HG03442 (cell line): ENCODE measurements around the gene LHX1.

Source experiments
- ATAC-seq: cut with Tn5 transposase; IDR thresholded peaks from one replicate; pipeline ENCODE4 v1.9.1; 2021; ENCODE audit warnings: mild to moderate bottlenecking, moderate library complexity; ENCODE audit not compliant: unreplicated experiment

The LHX1 gene

DNA sequence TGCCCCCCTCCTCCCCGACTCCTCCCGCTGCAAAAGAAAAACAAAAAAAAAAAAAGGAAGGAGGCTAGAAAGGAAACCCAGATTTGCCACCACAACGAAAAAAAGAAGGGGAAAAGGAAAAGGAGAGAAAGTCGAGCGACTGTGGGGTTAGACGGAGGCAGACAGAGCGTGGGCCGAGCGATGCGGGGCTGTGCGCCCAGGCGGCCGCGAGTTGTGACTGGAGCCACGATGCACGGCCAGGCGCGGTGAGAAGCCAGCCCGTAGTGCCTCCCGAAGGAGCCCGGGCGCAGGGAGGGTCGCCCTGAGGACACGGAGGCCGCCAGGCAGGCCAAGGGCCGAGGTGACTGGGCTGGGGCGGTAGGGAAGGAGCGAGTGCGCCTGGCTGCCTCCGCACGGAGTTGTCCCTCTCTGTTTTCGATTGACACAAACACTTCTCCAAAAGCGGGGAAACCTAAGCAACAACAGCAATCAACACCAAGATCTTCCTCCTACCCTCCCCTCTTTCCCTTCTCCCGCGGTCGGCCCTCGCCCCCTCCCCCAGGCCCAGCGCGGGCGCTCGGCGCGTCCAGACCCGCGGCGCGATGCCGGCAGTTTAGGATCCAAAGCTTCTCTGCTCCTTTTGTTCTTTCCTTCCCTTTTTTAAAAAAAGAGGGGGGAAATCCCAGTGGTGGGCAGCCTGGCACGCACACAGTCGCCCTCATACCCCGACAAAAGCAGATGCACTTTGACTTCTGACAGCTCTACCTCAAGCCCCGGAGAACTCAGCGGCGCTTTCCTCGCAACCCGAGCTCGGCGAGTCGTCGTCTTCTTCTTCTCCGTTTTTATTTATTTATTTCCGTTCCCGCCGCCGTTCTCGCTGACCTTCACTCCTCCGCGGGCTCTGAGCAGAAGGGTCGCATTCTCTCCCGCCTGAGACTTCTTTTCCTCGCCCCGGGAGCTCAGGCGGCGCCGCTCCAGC is at the start of gene LHX1:
Gene LHX1 (plus strand): TSS at position 475 of the 958 bp plus-strand sequence. CDS start 723 bp downstream, outside the sequence.
- no peak for ATAC-seq

DNA sequence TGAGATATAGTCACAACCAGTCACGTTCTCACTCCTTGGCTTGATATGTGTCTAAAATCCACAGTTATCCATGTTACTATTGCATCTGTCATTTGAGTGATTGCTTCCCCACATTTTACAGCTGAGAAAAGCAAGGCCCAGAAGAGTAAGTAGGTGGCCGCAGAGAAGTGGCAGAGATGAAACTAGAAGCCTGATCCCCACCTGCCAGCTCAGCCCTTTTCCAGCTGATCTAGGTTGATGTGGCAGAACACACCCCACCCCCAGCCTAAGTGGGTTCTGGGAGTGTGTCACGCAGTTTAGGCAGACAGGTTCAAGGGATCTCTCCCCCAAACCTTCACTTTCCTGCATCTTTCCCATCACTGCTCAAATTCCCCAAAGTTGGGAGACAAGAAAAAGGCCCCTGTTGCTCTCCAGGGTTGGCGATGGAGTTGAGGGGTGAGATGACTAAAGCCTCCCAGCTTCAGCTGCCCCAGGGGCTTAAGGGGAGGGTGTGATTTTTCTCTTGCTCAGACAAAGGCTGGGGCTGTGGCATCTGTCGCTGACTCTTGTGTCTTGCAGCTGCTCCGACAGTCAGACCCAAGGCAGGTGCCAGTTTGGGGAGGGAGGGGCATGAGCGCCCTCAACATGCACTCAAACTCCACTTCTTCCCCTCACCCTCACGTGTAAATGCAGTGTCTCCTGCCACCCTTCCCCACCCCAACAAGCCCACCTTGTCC is 48.9 kb upstream of the LHX1 start:
- ATAC-seq: no peak

DNA sequence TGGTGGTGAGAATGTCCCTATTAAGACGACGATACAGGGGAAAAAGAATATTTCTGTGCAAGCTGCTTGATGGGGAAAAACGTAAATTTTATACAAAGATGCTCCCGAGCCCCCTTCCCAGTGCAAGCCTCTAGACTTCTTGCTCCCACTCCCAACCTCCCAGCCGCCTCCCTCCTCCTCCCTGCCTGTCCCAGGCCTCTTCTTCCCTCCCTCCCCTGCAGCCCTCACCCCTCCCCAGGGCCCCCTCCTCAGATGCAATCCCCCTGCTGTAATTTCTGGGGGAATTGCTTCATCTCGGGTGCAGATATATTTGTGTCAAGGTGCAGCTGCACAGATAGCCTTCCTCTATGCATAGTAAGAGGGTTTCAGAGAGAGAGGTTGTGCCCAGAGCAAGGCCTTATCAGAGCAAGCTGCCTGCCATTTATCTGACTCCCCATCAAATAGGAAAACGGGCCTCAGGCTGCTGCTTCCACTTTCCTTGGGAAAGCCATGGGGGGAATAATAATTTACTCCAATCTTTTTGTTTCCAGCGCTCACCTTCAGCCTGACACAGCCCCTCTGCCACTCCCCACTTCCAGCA is 47.4 kb upstream of the LHX1 start:
- ATAC-seq: no peak

DNA sequence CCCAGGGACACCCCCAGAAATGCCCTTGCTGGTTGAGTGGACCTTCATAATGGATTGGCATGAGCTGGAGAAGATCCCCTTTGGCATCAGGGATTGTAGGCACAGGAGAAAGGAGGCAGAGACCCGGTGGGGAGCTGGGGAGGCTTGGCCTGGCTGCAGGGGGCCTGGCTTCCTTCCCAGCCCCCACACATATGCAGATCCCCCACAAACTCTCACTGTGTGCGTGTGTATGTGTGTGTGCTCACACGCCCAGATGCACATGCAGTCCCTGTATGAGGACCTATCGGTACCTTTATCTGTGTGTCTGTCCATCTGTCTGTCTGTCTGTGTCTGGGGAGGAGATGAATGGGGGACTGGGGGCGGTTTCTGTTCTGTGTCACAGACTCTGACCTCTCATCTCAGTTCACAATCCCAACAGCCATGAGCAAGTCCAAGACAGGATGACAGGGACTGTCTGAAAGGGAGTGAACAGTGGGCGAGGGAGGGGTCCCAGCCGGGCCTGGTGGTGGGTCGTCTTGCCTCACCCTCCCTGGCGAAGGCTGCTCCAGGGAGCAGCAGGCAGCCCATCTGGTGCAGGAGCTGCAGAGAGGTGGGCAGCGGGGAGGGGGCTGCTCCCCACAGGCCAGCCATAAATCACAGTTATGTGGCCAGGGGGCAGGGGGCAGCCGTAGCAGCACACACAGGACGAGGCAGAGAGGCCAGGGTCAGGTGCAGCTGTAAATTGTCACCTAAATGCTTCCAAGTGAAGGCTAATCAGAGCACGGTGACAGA is 46.7 kb upstream of the LHX1 start:
- ATAC-seq: no peak

DNA sequence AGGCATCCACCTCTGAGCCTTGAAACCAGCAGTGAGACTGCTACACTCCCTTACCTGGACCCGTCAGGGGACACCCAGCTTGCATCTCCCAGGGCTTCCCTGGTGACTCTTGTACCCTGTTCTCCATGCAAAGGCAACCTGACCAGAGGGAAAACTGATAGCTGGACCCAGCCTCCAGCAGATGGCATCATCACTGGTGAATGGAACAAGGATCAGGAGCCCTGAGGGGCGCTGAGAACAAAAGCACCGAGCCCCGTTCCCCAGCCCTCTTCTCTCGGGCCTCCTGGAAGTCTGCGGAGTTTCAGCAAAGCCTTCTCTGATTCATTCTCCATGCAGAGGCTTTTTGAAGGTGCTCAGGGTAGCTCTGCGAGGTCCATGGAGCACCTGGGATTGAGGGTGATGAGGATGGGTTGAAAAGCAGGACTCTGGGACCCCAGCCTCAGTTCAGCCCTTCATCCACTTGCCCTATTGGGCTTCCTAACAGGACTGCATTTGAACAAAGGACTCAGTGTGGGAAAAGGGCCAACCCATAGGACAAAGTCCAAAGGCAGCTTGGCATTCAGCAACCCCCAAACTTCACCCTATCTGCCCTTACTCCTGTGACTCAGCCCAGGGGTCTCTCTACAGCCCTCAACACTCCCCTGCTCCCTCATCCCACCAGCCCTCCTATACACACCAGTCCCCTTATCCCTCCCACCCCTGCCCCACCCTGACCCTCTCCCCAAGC is 45.0 kb upstream of the LHX1 start:
- no peak for ATAC-seq

DNA sequence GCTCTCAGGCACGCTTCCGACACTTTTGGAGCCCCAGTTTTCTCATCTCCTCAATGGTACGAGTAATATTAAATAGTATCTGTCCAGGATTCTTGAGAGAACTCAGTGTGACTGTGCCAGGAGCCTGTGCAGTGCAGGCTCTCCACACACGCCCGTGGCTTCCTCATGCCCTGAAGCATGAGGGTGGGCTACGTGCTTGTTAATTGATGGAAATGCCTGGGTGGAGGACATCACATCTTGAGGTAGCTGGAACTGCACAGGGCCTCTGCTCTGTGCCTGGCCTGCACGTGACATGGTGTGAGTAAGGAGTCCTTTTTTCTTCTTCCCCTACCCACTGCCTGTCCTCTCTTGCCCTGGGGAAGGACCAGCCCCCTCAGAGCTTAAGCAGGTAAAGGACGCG is 43.1 kb upstream of the LHX1 start:
- ATAC-seq: no peak

DNA sequence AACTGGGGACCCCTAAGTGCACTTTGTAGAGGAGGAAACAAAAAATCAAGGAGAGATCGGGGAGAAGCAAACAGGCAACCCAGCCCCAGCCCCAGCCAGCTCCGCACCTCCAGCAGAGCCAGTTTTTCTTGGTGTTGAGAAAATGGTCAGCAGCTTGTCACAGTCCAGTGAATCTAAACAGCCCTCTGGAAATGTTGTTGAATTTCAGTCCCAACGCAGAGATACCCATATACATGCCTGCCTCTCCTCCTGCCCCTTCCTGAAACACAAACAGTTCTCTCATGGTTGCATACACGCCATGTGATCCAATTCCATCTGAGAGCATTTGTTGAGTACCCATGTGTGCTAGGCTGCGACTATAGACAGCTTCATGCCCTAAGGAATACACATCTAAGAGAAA is 42.4 kb upstream of the LHX1 start:
- ATAC-seq: no peak

DNA sequence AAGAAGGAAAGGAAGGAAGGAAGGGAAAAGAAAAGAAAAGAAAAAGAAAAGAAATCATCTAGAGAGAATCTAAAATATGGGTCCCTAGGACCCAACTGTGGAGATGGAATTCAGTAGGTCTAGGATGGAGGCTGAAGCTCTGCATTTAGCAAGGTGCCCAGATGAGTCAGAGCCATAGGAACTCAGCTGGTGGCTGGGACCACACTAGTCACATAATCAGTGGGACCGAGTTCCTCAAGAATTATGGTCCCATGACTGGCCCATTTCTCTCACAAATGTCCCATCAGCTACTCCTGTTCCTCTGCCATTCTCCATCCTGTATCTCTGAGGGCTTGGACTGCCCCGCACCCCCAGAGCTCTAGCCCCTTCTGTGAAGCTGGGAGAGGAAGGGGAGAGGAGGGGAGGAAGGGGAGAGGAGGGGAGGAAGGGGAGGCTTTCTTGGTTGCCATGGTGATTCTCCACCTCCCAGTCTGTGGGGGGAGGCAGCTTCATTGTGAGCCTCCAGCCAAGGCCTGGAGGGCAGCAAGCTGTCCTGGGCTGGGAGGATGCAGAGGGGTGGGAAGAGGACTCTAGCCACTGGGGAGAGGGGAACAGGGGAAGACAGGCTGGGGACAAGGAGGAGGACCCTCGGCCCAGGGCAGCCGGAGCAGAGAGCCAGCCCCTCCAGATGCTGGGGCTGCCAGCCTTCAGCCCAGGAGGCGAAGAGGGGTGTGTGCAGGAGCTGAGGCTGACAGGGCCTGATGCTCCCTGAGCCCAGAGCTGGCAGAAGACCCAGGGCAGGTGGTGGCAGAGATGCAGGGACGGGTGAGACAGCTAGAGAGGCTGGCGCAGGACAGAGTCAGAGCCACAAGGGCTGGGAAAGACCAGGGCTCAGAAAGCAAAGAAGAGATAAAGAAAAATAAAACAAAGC is 37.8 kb upstream of the LHX1 start:
- ATAC-seq: no peak

DNA sequence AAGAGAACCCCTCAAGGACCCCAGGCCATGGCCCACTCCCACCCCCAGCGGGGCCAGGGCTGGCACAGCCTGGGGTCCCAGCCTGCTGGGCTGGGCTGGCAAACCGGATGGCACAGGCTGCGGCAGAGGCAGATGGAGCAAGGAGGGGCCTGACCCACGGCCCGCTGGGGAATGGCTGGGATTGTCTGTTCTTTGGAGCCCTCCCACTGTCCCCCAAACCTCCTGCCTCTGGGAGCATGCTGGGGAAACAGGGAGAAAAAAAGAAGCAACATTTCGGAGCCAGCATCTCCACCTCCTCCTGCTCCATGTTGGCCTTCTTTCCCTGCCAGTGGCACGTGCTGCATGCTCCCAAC is 37.1 kb upstream of the LHX1 start:
- no peak for ATAC-seq

DNA sequence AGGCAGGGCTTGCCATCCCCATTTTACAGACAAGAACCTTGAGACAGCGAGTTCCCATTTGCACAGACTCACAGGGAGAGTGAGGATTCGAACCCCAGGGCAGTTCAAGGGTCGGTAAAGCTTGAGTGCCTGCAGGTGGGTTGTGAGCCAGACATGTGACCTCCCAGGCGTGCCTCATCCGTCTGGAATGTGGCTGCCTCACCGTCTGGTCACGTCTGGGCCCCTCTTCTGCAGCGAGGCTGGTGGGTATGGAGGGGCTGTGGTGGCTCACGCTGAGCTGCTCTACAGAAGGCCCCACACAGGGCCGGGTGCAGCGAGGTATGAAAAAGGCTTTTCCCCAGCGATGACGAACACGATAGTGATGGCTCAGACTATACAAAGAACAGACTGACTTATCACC is 35.8 kb upstream of the LHX1 start:
- ATAC-seq: no peak

DNA sequence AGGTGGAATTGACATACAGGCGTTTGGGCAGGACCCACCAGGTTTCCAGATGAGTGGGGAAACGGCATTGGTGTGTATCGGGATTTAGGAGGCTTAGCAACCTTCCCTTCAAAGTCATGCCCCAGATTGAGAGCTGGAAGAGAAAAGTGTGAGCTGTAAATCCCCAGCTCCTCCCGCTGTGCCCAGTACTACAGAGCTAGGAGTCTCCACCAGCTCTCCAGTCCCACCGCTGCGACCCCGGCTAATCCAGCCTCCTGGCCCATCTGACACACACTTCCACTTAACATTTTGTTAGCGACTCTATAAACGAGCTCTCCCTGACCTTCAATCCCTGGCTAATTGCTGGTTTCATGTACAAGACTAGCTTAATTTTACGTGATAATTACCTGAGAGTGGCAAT is 29.9 kb upstream of the LHX1 start:
- no peak for ATAC-seq

DNA sequence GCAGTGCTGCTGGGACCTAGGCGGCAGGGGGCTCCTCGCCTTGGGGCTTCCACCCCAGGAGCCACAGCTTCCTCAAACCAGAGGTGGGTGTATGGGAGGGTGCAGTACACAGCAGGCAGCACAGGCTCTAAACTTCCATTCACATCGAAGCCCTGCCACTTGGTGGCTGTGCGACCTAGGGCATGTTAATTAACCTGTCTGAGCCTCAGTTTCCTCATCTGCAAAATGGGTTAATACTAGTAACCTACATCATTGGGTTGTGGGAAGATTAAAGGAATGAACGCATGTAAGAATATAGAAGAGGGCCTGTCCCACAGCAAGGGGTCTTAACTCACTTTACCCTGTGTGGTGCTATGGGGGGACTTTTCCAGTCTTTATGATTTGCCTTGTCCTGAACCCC is 26.8 kb upstream of the LHX1 start:
- no peak for ATAC-seq

DNA sequence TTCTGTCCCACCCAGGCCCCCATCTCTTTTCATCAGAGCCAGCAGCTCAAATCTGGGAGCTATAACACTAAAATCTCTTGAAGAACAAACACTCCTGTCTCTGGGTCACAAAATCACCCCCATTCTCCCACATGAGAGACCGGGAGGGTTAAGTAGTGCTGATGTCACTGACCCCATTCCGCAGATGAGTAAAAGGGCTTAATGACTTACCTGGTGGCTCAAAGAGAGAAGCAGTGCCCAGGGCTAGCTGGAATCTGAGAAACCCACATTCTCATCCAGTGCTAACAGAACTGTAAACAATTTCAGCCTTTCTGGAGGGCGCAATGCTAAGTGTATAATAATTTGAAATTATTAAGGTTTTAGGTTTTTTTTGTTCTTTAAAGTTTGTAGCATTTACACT is 26.3 kb upstream of the LHX1 start:
- ATAC-seq: no peak

DNA sequence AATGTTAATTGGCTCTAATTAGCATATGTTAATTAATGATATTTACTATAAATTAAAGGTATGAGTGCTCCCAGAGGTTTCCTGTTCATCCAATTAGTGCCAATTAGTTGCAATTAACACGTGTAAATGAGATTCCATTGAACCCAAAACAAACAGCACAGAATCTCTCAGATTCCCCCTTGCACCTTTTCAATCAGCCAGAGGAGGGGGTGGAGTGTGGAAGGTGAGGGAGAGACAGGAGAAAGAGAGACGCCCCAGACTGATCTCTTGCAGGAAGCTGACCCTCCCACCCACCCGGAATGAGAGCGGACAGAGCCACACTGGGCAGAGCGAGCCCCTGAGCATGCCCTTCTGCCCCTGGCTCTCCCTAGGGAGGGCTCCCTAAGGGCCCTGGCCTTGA is 24.1 kb upstream of the LHX1 start:
- ATAC-seq: no peak

DNA sequence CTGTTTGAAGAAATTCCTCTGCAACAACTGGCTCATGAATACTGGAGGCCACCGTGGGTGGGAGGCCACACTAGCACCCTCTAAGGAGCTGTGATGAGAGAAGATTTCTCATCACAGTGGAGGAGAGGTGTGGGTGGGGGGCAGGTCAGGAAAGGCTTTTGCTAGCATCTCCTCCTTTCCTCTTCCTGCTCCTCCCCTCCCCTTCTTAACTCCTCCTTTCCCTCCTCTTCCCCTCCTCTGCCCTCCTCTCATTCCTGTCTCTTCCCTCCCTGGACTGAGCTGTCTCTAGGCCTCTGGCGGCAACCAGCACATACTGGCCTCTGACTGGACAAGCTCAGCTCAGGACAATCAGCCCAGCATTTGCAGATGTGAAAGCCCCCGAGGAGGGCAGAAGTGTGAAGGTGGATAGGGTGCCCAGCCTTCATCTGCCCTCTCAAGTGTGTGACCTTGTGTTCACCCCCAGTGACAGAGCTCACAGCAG is 19.0 kb upstream of the LHX1 start:
- ATAC-seq: no peak

DNA sequence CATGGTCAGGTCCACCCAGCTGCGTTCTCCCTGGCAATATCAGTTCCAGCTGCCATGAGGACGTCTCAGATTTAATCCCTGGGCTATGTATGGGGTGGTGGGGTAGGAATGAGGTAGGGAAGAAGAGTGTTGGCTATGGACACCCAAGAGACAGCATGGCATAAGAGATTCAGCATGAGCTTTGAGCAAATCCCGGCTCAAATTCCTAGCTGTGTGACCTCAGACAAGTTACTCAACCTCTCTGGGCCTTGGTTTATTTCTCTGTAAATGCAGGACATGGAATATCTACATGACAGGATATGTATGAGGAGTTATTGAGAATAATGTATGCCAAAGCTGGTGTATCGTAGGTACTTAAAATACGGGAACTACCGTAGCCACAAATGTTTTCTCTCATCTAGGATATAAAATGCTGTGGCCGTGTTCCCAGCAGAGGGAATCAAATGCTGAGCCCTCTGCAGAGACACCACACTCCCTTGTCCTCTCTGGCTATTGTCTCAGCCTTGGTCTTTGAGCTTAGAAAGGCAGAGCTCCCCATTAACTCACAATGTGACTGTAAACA is 17.8 kb upstream of the LHX1 start:
- ATAC-seq: no peak

DNA sequence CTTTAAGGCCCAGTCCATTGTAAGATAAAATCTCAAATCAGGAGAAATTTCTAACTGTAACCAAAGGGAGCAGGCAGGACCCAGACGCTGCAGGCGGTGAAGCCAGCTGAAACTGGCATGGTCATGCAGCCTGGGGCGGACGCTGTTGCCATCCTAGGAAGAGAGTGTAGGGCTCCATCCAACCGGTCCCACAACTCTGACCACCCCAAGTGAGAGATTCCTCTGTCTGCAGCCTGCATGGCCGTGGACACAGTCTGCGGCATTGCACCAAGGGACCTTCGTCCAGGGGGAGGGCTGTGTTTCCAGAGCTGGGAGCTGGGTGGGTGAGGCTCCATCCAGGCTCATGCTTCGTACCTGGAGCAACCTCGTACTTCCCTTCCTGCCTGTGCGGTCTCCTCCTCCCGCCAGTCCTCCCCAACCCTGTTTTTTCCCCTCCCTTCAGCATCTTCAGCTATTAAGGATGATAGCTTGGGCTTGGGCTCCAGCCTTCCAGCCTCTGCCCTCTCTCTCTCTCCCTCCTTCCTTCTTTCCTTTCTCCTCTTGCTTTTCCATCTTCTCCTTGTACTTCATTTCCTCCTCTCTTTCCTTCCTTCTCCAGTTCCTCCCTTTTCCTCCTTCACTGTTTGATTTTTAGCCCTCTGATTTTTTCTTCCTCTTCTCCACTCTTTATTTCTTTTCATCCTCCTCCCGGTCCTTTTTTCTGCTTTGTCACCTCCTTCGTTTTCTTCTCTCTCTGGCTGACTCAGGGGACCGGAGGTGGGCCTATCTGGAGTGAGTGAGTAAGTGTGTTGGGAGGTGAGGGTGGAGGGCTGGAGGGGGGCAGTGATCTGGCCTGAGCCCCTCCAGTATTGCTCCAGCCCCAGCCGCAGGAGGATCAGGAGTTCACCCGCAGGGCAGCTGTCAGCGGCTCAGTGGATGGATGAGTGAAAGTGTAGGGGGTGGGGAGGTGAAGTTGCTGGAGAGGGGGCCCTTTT is 17.0 kb upstream of the LHX1 start:
- ATAC-seq: no peak
